HG03442 (cell line): ENCODE data around the gene DIO3.

Experiments used
- ATAC-seq: cut with Tn5 transposase; IDR thresholded peaks from one replicate; pipeline ENCODE4 v1.9.1; 2021; ENCODE audit warnings: mild to moderate bottlenecking, moderate library complexity; ENCODE audit not compliant: unreplicated experiment

The DIO3 gene

GRCh38 chr14:101595887-101596721 lies 34.8 kb downstream of the DIO3 start:
- no peak for ATAC-seq

- no peak for ATAC-seq
These were observed 35.4 kb downstream of the DIO3 start for GRCh38 chr14:101596742-101597141.

- ATAC-seq = no peak
These were observed 36.9 kb downstream of the DIO3 start for GRCh38 chr14:101598159-101598558.

- no peak for ATAC-seq
These were observed 37.4 kb downstream of the DIO3 start for GRCh38 chr14:101598571-101599233.

GRCh38 chr14:101599234-101599885 lies 38.1 kb downstream of the DIO3 start:
- no peak for ATAC-seq

GRCh38 chr14:101600336-101600890 lies 39.1 kb downstream of the DIO3 start:
- ATAC-seq = no peak

GRCh38 chr14:101600891-101601605 lies 39.8 kb downstream of the DIO3 start:
- no peak for ATAC-seq

GRCh38 chr14:101601606-101602465 lies 40.5 kb downstream of the DIO3 start:
- no peak for ATAC-seq

- no peak for ATAC-seq
These were observed 41.2 kb downstream of the DIO3 start for GRCh38 chr14:101602466-101602840.

- no peak for ATAC-seq
These were observed 41.8 kb downstream of the DIO3 start for GRCh38 chr14:101603096-101603495.

- no peak for ATAC-seq
These were observed 43.1 kb downstream of the DIO3 start for GRCh38 chr14:101604228-101604934.

GRCh38 chr14:101604935-101605780 lies 43.9 kb downstream of the DIO3 start:
- ATAC-seq = no peak

- ATAC-seq = no peak
These were observed 44.5 kb downstream of the DIO3 start for GRCh38 chr14:101605836-101606235.
